ENCODE data around the gene REL.

Gene REL

DNA sequence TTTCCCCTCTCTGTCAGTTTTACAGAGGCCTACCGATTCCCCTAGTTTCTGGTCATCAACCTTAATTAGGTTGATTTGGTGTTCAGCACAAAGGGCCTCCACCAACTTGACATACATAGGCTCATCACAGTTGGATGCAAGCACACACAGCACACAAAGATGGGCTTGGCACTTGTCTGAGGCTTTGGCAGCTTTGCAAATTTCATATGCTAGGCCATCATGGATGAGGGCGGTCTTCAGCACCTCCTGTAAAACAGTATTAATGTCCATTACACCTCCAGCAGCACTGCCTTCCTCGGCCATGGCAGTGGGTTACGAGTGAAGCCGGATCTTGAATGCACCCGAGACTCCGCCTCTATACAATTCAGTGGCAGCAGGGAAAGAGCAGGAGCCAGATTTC, 56.9 kb downstream of the REL start:
- Histone ChIP-seq H3K9ac (ENCODE audit: low read length) (no peak overlapping the region), H3K27me3 (ENCODE audit: control insufficient read depth, insufficient read depth, low read length) (no peaks in the 10 kb centered on the region), H3K4me1 (ENCODE audit: control insufficient read depth, insufficient read depth, low read length) (no peaks in the 10 kb centered on the region), H3K36me3 (ENCODE audit: control insufficient read depth, insufficient read depth, low read length) (no peaks in the 10 kb centered on the region), H3K27ac (ENCODE audit: low read depth, low read length) (no peak overlapping the region), H3K4me3 (ENCODE audit: low read length) (no peak overlapping the region)

DNA sequence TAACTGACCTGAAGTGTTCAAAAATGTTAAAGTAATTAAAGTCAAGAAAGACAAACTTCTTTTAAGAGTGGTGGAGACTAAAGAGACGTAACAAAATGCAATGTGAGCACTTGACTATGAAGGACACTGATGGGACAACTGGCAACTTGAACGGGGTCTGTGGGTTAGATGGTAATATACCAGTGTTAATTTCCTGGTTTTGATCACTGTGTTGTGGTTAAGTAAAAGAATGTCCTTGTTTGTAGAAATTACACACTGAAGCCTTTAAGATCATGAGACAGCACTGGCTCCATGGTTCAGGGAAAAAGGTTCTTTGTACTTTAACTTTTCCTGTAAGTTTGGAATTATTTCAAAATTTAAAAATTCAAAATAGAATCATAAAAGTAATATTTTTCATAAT, 58.2 kb downstream of the REL start:
- H3K36me3 ChIP-seq (ENCODE audit: control insufficient read depth, insufficient read depth, low read length): no peaks in the 10 kb centered on the region
- H3K4me1 ChIP-seq (ENCODE audit: control insufficient read depth, insufficient read depth, low read length): no peaks in the 10 kb centered on the region
- no peak overlapping the region for H3K9ac ChIP-seq (ENCODE audit: low read length)
- H3K4me3 ChIP-seq (ENCODE audit: low read length): no peak overlapping the region
- H3K27ac ChIP-seq (ENCODE audit: low read depth, low read length): no peak overlapping the region
- H3K27me3 ChIP-seq (ENCODE audit: control insufficient read depth, insufficient read depth, low read length): no peaks in the 10 kb centered on the region

DNA sequence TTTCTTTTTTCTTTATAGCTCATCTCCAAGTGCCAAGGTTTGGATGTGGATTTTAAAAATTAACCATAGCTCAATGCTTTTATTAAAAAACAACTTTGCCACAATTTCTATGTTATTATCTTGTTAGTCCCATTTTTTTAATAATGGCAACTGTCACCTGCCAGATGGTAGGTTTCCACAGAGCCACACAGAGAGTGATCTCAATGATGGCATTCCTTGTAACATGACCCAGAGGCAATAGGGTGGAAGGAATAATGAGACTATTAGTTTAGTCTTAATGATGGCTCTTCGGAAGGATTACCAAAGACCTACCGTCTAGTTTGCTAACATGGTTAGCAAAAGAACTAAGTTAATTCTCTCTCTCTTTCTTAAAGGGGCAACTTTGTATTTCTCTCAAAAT, 64.0 kb downstream of the REL start:
- no peaks in the 10 kb centered on the region for H3K4me1 ChIP-seq (ENCODE audit: control insufficient read depth, insufficient read depth, low read length)
- H3K36me3 ChIP-seq (ENCODE audit: control insufficient read depth, insufficient read depth, low read length): no peaks in the 10 kb centered on the region
- H3K27ac ChIP-seq (ENCODE audit: low read depth, low read length): no peak overlapping the region
- H3K9ac ChIP-seq (ENCODE audit: low read length): no peak overlapping the region
- H3K4me3 ChIP-seq (ENCODE audit: low read length): no peak overlapping the region
- no peaks in the 10 kb centered on the region for H3K27me3 ChIP-seq (ENCODE audit: control insufficient read depth, insufficient read depth, low read length)

DNA sequence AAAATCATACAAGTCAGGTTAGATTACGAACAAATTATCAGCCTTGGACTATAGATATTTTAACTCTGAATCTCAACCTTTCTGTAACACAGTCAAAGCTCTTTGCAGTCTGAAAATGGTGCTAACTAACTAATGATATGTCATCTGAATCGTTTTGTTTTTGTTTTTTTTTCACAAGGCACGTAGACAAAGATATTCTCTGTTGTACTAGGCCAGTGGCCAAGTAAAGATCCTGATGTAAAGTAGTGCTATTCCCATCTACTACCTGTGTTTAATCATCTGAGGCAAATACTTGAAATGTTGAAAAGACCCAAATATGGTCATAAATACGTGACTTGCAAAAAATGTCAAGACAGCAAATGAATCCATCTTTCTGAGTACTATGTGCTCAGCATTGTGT, 65.7 kb downstream of the REL start:
- H3K27me3 ChIP-seq (ENCODE audit: control insufficient read depth, insufficient read depth, low read length): no peaks in the 10 kb centered on the region
- H3K4me3 ChIP-seq (ENCODE audit: low read length): no peak overlapping the region
- no peak overlapping the region for H3K27ac ChIP-seq (ENCODE audit: low read depth, low read length)
- H3K36me3 ChIP-seq (ENCODE audit: control insufficient read depth, insufficient read depth, low read length): no peaks in the 10 kb centered on the region
- no peaks in the 10 kb centered on the region for H3K4me1 ChIP-seq (ENCODE audit: control insufficient read depth, insufficient read depth, low read length)
- H3K9ac ChIP-seq (ENCODE audit: low read length): no peak overlapping the region

DNA sequence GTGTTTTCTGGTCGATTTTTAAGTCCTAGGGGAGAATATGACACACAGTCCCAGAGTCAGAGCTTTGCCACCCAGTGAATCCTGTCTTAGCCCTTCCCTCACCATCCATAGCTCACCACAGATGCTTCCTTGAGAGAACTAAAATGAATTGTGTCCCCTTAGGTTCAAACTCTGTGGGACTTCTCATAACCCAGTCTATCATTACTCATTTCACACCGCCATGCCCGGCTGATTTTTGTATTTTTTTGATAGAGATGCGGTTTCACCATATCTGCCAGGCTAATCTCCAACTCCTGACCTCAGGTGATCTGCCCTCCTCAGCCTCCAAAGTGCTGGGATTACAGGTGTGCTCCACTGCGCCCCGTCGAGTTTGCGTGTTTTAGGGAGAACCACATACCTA, 66.8 kb downstream of the REL start:
- Histone ChIP-seq H3K4me3 (ENCODE audit: low read length) (no peak overlapping the region), H3K4me1 (ENCODE audit: control insufficient read depth, insufficient read depth, low read length) (no peaks in the 10 kb centered on the region), H3K36me3 (ENCODE audit: control insufficient read depth, insufficient read depth, low read length) (no peaks in the 10 kb centered on the region), H3K27ac (ENCODE audit: low read depth, low read length) (no peak overlapping the region), H3K9ac (ENCODE audit: low read length) (no peak overlapping the region), H3K27me3 (ENCODE audit: control insufficient read depth, insufficient read depth, low read length) (no peaks in the 10 kb centered on the region)

DNA sequence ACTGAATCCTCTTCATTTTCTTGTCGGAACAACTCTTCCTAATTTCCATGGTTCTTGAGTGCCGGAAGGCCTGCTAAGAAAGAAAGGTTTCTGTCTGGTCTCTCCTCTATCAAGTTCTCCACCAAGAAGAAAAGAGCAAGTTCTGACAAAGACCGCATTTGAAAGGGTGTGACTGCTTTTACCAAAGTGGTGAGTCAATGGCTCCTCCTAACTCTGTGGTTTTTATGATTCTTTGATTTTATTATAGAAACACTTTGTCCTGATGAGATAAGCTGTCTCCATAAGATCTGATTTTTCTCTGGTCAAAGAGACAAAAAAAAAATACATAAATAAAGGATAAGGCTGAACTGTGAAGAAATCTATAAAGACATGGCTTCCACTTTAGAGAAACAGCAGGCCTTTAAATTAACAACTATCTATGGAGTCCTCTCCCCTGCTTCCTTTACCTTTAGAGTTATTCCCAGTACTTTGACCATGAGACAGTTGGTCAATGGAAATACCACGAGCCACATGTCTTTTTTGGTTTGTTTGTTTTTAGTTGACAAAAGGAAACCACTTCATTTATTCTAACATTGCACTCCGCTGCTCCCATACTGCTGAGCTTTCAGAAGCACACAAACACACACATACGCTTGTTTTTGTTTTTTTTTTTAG, 67.7 kb downstream of the REL start:
- Histone ChIP-seq H3K27ac (ENCODE audit: low read depth, low read length) (no peak overlapping the region), H3K4me3 (ENCODE audit: low read length) (no peak overlapping the region), H3K36me3 (ENCODE audit: control insufficient read depth, insufficient read depth, low read length) (no peaks in the 10 kb centered on the region)

DNA sequence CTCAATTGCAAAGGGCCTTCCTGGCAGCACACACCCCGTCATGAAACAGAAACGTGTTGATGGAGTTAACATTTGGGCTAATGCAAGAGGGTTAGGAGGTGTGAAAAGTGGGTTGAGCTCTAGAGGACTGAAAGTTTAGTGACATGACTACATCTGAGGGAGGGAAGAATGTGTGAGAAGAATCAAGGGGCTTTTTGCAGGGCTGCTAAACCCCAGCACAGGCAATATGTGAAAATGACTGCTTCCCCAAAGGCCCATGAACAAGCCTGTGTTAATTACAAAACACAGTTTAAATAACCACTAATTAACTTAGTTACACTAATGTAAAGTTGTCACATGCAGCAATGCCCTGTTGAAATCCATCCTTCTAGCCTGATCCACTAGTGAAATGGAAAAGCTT, 72.8 kb downstream of the REL start:
- H3K27ac ChIP-seq (ENCODE audit: low read depth, low read length): no peak overlapping the region
- no peaks in the 10 kb centered on the region for H3K4me1 ChIP-seq (ENCODE audit: control insufficient read depth, insufficient read depth, low read length)
- H3K9ac ChIP-seq (ENCODE audit: low read length): no peak overlapping the region
- H3K36me3 ChIP-seq (ENCODE audit: control insufficient read depth, insufficient read depth, low read length): no peaks in the 10 kb centered on the region
- no peaks in the 10 kb centered on the region for H3K27me3 ChIP-seq (ENCODE audit: control insufficient read depth, insufficient read depth, low read length)
- no peak overlapping the region for H3K4me3 ChIP-seq (ENCODE audit: low read length)

More for the DNA sequence above, 67.7 kb downstream of the REL start:
- Histone ChIP-seq H3K9ac (ENCODE audit: low read length) (no peak overlapping the region), H3K4me1 (ENCODE audit: control insufficient read depth, insufficient read depth, low read length) (no peaks in the 10 kb centered on the region), H3K27me3 (ENCODE audit: control insufficient read depth, insufficient read depth, low read length) (no peaks in the 10 kb centered on the region)

DNA sequence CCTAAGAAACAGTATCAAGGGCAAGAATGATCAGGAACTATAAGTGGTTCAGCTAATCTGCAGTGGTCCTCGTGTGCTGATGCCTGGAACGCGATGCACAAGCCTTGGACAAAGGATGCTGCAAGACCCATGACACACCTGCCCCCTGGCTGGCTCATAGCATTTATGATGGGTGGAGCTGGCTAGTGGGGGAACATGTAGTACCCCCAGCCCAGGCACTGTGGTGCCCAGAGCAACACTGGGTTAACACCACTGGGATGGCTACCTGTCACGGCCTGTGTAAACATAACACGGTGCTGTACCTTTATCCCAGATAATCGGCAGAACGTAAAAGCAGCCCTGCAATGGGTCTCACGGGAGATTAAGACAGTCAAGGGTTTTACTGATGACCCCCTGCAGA, 75.8 kb downstream of the REL start:
- H3K27ac ChIP-seq (ENCODE audit: low read depth, low read length): no peak overlapping the region

DNA sequence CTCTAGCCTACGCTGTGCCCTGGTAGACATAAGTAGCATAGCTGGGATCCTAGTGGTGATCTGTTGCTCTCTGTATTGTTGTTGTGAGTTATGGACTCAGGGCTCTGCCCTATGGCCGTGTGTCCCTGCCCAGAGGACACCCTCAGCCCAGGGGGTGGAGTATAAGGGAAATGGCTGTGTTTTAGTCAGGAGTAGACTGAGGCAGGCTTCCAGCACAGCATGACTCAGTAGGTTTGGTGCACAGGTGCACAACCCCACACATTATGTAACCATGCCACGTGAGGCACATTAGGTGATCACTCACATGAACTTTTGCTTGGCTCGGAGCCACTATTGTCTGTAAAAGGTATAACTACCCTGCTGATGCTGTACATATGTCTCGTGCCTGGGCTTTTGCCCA, 76.3 kb downstream of the REL start:
- no peaks in the 10 kb centered on the region for H3K4me1 ChIP-seq (ENCODE audit: control insufficient read depth, insufficient read depth, low read length)
- H3K27me3 ChIP-seq (ENCODE audit: control insufficient read depth, insufficient read depth, low read length): no peaks in the 10 kb centered on the region
- no peaks in the 10 kb centered on the region for H3K36me3 ChIP-seq (ENCODE audit: control insufficient read depth, insufficient read depth, low read length)
- no peak overlapping the region for H3K4me3 ChIP-seq (ENCODE audit: low read length)
- no peak overlapping the region for H3K9ac ChIP-seq (ENCODE audit: low read length)
- H3K27ac ChIP-seq (ENCODE audit: low read depth, low read length): no peak overlapping the region

More for the DNA sequence above, 75.8 kb downstream of the REL start:
- Histone ChIP-seq H3K4me1 (ENCODE audit: control insufficient read depth, insufficient read depth, low read length) (no peaks in the 10 kb centered on the region), H3K4me3 (ENCODE audit: low read length) (no peak overlapping the region), H3K36me3 (ENCODE audit: control insufficient read depth, insufficient read depth, low read length) (no peaks in the 10 kb centered on the region), H3K9ac (ENCODE audit: low read length) (no peak overlapping the region), H3K27me3 (ENCODE audit: control insufficient read depth, insufficient read depth, low read length) (no peaks in the 10 kb centered on the region)

DNA sequence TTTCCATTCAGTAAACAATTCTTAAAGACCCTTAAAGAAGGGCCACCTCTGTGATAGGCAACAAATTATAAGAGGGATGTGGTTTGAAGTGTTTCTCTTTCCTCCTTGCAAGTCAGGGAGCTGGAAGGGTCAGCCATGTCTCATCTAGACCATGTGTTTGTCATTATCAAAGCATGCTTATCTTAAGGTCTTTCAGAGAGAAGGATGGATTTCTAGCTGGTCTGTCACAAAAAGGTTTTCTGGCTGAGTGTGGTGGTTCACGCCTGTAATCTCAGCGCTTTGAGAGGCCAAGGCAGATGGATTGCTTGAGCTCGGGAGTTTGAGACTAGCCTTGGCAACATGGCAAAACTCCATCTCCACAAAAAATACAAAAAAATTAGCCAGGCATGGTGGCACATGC, 77.0 kb downstream of the REL start:
- no peak overlapping the region for H3K9ac ChIP-seq (ENCODE audit: low read length)
- no peak overlapping the region for H3K4me3 ChIP-seq (ENCODE audit: low read length)
- H3K4me1 ChIP-seq (ENCODE audit: control insufficient read depth, insufficient read depth, low read length): no peaks in the 10 kb centered on the region
- H3K27me3 ChIP-seq (ENCODE audit: control insufficient read depth, insufficient read depth, low read length): no peaks in the 10 kb centered on the region
- H3K27ac ChIP-seq (ENCODE audit: low read depth, low read length): no peak overlapping the region
- H3K36me3 ChIP-seq (ENCODE audit: control insufficient read depth, insufficient read depth, low read length): no peaks in the 10 kb centered on the region

DNA sequence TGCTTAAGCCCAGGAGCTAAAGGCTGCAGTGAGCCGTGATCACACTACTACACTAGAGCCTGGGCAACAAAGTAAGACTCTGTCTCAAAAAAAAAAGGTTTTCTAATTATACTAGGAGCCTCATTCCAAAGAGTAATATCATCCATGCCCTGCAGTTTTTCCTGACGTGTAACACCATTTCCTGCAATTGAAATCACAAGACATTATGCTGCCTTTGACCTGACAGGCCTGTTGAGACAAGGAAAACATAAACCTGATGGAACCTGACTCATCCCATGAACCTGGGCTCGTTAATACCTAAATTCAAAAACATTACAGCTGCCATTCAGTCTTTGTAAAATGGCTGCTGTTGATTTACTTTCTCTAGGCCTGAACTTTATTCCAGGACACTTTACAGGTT, 77.4 kb downstream of the REL start:
- Histone ChIP-seq H3K9ac (ENCODE audit: low read length) (no peak overlapping the region), H3K27me3 (ENCODE audit: control insufficient read depth, insufficient read depth, low read length) (no peaks in the 10 kb centered on the region), H3K36me3 (ENCODE audit: control insufficient read depth, insufficient read depth, low read length) (no peaks in the 10 kb centered on the region), H3K27ac (ENCODE audit: low read depth, low read length) (no peak overlapping the region), H3K4me1 (ENCODE audit: control insufficient read depth, insufficient read depth, low read length) (no peaks in the 10 kb centered on the region), H3K4me3 (ENCODE audit: low read length) (no peak overlapping the region)

DNA sequence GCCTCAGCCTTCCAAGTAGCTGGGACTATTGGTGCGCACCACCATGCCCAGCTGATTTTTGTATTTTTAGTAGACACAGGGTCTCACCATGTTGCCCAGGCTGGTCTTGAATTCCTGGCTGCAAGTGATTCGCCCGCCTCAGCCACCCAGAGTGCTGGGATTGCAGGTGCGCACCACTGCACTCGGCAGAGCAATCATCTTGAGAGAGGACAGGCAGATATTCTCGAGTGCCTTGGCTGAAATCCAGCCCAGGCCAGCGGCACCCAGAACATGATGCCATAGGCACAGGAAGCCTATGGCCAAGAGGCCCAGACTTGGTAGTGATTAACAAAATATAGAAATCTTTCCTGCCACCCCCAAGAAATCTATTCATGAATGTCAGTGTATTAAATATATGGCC, 78.1 kb downstream of the REL start:
- no peaks in the 10 kb centered on the region for H3K4me1 ChIP-seq (ENCODE audit: control insufficient read depth, insufficient read depth, low read length)
- no peaks in the 10 kb centered on the region for H3K36me3 ChIP-seq (ENCODE audit: control insufficient read depth, insufficient read depth, low read length)
- H3K4me3 ChIP-seq (ENCODE audit: low read length): no peak overlapping the region
- no peak overlapping the region for H3K9ac ChIP-seq (ENCODE audit: low read length)
- H3K27ac ChIP-seq (ENCODE audit: low read depth, low read length): no peak overlapping the region
- no peaks in the 10 kb centered on the region for H3K27me3 ChIP-seq (ENCODE audit: control insufficient read depth, insufficient read depth, low read length)

DNA sequence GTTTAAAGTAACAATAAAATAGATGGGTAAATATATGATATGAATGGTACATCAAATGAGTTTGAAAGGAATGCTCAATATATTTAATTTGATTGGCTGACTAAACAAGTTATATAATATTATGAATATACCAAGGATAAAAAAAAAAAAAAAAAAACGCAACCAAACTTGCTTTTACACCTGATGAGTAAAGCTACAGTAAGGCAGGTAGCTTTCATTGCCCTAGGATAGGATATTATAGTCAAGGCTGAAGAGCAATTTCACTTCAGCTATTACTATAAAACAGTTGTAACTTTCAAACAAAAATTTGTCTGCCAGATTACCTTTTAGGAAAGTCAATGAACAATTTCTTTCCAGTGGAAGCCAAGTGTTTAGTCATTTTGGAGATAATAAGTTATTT, 79.3 kb downstream of the REL start:
- no peak overlapping the region for H3K9ac ChIP-seq (ENCODE audit: low read length)
- H3K4me1 ChIP-seq (ENCODE audit: control insufficient read depth, insufficient read depth, low read length): no peaks in the 10 kb centered on the region
- H3K27ac ChIP-seq (ENCODE audit: low read depth, low read length): no peak overlapping the region
- no peaks in the 10 kb centered on the region for H3K36me3 ChIP-seq (ENCODE audit: control insufficient read depth, insufficient read depth, low read length)
- no peak overlapping the region for H3K4me3 ChIP-seq (ENCODE audit: low read length)
- no peaks in the 10 kb centered on the region for H3K27me3 ChIP-seq (ENCODE audit: control insufficient read depth, insufficient read depth, low read length)

Data from rectal smooth muscle tissue (tissue), 1 donor.